Measurements from ENCODE around the gene SCARB1.

The SCARB1 gene

DNA sequence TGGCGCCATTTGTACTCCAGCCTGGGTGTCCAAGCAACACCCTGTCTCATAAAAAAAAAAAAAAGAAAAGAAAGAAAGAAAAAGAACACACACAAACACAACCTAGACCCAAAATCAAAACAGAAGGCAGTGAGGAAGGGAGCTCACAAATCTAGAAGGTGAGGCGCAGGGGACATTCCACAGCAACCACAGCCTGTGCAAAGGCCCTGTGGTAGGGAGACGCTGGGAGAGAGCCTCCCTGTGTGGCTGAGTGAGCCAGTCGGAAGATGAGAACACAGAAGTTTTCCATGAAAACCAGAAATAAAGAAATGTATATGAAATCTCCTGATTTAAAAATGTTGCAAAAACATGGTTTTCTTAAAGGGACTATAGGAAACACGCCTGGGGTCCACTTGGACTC, 44.6 kb downstream of the SCARB1 start:
- DNase-seq, result no peak

DNA sequence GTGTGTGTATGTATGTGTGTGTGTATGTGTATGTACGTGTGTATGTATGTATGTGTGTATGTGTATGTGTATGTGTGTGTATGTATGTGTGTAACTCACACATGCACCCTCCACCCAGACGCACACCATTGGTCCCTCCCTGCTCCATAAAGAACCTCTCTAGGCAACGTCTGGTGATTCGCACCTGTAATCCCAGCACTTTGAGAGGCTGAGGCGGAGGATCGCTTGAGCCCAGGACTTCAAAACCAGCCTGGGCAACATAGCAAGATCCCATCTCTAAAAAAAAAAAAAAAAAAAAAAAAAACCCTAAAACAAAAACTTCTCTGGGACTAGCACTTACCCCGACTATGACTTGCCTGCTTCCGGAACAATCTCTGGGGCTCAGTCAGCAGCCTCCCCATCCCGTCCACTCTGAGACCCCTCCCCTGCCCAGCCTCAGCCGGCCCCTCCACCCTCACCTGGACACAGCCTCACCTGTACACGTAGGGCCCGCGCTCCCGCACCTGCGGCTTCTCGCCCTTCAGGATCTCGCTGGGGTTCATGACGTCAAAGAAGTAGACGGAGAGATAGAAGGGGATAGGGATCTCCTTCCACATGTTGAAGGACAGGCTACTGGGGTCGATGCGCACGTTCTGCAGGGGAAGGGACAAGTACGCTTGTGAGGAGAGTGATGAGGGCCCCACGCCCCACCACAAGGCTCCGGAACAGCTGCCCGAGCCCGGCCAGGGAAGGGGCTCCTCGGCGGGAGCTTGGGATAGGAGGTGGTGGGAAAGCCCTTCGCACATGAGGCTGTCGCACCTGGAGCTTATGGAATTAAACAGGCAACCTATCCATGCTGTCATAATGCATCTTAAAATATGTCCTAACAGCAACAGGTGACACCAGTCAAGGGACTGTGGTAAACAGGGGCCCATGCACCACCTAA, 46.3 kb downstream of the SCARB1 start:
- no peak for DNase-seq

DNA sequence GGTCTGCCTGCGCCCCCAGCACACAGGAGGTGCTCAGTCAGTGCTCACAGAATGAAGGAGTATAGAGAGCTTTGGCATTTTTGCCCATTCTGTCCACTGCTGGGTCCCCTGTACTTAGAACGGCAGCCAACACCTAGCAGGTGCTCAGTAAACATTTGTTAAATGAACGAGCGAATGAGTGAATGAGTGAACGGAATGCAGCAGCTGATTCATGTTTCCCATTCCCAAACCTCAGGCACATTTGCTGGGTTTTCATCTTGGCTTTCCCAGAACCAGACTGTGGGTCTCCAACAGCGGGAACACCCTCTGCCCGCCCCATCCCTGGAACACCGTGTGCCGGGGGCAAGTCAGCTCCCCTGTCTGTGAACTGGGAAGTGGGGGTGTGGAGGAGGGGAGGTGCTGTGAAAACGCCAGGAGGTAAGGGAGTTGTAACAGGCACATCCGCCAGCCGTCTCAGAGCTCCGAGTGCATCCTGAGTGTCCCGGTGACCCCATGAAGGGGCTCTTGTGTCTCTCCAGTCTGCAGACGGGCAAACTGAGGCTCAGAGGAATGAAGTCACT, 47.3 kb downstream of the SCARB1 start:
- no peak for DNase-seq

DNA sequence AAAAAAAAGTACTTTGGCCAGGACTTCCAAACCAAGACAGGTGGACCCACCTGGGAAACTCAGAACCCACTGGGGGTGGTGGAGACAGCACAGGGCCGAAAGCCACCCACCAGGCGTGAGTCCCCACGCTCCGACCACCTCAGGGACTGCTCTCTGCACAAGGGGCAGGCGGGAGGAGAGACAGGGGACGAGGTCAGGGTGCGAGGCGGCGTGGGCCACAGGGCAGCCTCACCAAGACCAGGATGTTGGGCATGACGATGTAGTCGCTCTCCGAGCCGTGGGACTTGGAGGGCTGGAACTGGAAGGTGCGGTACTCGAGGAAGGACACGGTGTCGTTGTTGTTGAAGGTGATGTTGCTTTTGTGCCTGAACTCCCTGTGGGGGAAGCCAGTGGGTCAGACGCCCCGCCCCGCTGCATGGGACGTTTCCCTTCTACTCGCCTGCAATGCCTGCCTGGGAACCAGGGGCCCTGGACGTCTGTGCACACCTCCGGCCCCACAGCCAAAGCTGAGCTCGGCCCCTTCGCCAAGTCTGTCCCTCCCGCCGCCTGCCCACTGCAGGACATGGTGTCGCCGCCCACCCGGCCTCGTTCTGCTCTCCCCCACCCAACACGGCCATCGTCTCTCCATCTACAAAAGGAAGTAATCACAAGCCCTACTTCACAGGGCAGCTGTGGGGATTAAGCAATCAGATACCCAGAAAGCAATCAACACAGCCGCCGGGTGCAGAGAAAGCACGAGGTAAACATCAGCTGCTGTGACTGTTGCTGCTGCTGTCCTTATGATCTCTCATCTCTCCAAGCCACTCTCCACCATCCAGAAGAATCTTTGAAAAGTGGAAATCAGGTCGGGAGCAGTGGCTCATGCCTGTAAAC, 48.7 kb downstream of the SCARB1 start:
- DNase-seq, result no peak

DNA sequence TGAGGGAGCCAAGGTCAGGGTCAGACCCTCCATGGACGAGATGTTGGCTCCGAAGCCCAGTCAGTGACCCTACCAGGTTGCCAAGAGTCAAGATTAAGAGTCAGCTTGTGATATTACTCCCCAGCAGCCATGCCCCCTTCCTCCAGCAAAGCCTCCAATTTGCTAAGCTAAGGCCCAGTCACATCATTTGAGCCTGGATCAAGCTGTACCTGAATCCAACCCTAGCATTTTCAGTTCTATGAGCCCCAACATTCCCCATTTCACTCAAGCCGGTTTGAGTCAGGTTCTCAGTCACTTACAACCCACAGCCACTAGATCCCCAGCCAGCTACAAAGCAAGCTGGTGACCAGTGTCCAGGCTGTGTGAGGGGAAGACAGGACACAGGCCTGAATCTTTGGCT, 49.9 kb downstream of the SCARB1 start:
- DNase-seq, result no peak

DNA sequence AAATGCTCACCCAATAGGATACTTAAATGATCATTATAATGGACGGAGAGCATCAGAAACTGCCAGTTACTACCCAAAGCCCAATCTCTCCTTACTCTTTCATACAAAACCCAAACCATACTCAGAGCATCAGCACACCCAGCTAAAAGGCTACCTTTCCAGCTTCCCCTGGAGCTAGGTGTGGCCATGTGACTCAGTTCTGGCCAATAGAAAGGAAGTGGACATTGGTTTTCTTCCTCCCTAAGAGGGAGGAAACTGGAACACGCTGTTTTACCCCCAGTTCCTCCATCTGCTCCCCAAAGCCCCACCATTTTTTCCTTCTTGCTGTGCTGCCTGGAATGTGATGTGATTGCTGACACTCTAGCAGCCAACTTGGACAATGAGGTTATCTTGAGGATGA, 50.7 kb downstream of the SCARB1 start:
- DNase-seq, result no peak

DNA sequence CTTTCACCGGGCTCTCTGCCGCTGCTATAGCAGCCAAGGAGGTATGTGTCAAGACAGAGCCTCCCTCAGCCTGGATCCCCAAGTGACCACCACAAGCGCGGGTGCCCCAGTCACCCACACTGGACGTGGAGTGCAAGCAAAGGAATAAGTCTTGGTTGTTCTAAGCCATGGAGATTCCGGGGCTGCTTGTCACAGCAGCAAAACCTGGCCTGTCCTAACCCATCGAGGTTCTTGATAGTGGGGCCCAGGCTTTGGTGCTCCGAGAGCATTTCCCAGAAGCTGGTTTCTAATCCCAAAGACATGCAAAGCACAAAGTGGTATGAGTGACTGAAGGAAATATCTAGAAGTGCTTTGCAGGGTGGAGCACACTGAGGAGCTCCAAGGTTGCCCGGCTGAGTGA, 51.3 kb downstream of the SCARB1 start:
- DNase-seq, result no peak

DNA sequence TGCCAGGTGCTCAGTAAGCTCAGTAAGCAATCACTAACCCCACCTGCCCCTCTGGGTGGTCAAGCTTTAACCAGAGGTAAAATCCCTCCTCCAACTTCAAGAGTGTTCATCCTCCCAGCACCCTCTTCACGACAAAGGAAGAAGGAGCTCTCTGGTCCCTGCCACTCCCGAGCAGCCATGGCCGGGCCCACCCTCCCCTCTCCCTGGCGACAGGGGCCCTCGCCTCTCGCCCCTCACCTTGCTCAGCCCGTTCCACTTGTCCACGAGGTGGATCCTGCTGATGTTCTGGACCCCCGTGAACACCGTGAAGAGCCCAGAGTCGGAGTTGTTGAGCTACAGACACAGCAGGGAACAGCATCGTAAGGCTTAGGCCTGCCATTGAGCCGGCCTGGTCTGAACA, 52.0 kb downstream of the SCARB1 start:
- no peak for DNase-seq

DNA sequence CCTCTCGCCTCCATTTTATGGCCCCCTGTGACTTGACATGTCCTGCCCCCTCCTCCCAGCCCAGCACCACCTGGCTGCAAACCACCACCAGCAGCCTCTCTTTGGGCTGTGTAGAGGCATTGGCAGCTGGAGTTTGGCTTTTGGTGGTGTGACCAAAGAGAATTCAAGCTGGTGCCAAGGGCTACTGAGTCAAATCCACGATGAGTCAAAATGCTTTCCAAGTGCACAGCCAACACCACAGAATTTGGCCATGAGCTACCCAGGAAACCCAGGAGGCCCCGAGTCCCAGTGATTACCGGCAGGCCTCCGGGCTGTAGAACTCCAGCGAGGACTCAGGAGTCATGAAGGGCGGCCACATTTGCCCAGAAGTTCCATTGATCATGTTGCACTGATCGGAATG, 53.8 kb downstream of the SCARB1 start:
- no peak for DNase-seq

DNA sequence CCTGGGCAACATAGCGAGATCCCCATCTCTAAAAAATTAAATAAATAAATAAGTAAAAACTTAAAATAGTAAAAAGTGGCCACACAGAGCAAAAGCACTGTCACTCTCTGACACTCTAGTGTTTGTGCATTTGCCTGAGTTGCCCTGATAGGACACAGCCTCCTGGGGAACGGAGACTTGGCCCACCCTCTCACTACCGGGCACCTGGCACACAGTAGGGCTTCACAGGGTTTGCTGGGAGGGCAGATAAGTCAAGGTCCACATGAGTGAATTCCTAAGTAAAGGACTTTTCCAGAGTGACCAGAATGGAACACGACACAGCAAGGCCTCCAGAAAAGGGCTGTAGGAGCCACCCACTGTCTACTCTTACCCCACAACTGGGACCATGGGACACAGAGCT, 54.3 kb downstream of the SCARB1 start:
- DNase-seq, result no peak

DNA sequence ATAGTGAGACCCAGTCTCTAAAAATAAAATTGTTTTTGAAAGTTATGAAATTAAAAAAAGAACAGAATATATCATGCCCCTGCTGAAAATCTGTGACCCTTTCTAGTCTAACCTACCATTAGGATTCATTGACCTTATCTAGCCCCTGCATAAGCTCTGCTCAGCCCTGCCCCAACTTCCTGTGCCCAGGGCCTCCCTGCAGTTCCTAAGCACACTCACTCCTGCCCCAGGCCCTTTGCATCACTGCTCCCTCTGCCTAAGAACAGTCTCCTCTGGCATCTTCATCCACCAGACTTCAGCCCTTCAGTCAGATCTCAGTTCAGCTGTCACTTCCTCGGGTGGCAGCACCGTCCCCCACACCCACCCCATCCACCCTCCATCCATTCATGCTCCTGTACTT, 55.4 kb downstream of the SCARB1 start:
- no peak for DNase-seq

DNA sequence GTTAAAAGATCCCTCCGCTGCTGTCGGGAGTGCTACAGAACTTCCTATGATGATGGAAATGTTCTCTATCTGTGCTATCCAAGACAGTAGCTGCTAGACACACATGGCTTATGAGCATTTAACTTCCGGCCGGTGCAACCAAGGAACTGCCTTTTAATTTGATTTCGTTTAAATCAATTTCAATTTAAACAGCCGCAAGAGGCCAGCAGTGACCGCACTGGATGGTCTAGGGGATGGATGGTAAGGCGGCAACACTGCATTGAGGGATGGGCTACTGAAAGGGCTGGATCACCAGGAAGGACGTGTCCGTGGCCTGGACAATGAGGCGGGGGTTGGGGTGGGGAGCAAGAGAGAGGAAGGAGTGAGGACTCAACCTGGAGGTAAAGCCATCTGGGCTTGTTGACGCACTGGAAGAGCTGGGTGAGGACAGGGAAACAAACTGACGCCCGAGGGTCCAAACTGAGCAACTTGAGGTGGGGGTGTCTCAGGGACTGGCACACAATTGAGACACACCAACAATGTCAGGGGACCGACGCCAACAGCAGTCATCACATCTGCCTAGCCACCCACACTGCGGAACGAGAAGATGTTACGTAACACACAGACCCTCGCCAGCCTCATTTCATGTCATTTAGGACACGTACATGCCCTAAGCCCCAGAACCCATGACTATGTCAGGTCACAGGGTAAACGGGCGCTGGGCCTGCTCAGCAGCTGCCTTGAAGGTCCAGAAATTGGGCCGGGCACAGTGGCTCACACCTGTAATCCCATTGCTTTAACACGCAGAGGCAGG, 57.6 kb downstream of the SCARB1 start:
- DNase-seq, result no peak

DNA sequence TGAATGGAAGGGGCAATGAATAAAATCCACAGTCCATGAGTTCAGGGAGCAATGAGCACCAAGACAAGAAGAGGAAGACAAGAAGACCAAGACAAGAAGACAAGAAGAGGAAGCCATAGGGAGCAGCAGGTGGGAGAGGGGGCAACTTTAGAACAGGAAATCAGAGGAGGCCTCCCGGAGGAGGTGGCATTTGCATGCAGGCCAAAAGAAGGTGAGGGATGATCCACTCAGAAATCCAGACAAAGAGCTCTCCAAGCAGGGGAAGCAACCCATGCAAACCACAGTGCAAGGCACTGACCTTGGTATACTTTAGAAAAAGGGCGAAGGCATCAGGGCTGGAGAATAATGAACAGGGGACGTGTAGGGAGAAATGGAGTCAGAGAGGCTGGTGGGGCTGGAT, 58.6 kb downstream of the SCARB1 start:
- no peak for DNase-seq

DNA sequence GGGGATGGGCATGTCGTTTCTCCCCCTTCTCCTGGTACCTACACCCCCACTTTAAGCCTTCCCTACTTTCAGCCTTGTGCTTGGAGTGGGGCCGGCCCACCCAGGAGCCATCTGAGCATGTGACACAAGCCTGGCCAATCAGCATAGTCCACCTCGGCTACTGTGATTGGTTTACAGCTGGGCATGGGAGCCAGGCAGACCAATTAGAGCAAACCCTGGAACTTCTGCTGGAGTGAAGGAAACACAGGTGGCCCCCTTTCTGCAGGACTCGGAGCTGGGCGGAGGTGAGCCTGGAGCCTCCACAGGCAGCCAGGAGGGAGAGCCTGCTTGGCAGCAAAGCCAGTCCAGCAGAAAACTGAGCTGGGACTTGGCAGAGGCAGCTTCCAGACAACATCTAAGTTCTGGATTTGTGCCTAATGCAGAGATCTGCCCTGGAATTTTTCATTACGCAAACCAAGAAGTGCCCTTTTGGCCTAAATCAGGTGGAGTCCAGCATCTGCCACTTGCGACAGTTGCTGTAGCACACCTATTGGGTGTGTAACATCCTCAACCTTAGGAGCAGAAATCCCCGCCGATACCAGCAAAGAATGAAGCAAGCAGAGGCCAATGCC, 59.5 kb downstream of the SCARB1 start:
- DNase-seq, result no peak

DNA sequence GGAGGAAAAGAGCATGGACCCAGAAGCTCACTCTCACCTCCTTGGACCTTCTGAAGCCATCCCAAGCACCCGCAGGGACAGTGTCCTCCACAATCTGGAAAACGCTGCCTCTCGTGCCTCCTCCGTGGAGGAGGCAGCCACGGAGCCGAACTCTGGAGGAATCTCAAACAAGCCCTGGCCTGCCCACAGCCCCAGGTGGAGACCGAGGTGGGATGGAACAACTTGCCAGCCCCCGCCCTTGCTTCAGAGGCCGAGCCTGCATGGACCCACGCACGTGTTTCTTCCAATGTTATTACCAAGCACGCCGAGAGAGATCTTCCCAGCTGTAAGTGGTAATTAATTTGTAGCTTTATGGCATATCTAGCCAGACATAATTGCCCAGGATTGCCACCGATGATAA, 61.3 kb downstream of the SCARB1 start:
- no peak for DNase-seq

DNA sequence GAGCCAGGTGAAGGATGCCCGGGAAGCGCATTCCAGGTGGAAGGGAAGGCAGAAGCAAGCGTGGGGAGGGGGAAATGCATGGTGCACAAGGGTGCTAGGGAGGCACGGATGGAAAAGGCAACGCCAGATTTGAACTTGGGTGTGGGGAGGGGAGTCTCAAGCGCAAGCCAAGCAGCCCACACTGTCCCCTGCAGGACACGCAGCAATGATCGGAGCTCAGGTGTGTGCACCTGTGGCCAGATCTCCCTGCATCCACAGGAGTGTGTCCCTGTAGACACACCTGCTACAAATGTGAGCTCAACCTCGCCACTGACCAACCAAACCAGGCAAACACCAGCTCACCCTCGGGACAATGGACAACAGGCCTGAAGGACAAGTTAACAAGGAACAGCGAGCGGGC, 63.2 kb downstream of the SCARB1 start:
- no peak for DNase-seq

DNA sequence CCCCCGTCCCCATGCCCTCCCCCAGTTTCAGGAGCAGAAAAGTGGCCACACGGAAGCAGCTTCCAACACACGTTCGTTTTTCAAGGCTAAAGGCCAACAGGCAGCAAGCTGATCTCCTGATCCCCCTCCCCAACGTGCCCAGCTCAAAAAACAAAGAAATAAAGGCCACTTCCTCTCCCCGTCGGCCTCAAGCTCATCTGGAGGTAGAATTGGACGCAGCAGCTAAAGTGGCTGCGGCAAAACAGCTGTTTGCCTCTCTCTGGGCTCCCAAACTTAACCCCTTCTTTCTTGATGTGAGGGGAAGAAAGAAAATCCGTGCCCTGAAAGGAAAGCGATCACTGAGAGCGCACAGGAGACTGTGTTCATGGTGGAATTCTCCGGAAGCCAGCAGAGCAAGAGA, 66.3 kb downstream of the SCARB1 start:
- no peak for DNase-seq

DNA sequence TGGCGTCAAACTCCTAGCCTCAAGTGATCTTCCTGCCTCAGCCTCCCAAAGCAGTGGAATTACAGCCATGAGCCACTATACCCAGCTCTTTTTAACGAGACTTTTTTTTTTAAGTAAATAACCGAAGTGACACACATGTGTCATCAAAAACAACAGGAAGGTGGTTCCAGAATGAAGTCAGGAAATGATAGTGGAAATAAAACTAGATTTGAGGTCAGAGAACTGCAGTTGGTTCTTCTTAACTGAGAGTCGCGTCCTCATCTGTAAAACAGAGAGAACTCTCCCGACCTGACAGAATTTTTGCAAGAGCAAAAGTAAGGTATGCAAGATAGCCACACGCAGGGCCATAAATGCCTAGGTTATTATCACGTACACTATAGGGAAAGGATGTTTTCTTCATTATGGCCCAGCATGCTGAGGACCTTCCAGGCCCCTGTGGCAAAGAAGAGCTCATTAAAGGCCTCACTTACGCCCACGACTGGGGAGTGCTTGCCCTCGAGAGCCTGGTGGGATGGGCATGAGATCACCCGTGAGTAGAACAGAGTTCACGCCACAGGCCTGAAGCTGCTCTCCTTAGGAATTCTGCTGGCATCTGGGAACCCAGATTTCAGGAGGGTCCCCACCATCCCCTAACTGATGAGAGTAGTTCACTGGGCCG, 67.2 kb downstream of the SCARB1 start:
- no peak for DNase-seq

DNA sequence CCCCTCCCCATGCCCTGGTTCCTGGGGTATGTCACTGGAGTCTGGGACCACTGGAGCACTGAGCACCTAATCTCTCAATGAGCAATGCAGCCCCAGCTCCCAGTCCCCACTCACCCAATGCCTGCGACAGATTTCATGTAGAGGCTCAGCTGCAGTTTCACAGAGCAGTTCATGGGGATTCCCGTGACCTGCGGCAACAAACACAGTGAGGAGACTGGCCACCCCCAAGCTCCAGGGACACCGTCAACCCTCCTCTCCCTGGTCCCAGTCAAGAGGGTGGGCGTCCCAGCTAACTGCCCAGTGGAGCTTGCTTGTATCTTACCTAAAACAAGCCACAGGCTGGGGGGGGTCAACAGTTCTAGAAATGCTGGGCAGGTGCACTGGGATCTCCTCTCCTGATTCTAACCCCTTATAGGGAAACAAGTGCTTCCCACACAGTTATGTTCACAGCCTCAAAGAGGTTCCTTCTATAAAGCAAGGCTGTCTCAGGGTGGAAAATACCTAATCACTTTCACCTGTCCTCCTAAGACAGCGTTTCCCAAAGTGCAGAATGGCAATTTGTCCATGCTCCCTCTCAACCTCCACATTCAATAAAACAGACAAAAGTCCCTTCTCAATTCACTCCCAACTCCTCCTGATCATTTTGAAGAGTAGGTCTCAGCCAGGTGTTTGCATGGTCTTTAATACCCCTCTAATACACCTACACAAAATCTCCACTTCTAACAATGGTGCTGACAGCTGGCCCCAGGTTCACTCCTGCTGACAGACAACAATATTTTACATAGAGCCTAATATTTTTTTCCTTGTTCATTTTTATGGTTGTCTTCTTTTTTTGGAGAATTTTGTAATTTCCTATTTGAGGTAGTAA, 68.3 kb downstream of the SCARB1 start:
- no peak for DNase-seq

DNA sequence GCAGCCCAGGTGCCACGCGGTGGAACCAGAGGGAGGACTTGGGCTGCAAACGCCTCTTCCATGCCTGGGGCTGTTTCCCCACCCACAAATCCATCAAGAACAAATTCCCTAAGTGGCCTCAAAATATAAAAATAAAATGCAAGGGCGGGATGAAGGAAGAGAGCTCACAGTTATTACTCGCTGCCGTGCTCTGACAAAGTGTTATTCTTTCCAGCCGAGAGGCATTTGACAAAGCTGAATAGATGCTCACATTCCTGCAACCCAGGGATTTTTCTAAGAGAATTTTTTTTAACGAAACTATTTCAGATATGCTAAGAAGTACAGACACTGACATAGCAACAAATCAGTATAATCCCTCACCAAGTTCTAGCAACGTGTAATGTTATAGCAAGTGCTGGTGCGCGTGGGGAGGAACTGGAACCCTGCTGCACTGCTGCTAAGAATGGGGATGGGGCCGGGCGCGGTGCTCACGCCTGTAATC, 70.7 kb downstream of the SCARB1 start:
- no peak for DNase-seq

DNA sequence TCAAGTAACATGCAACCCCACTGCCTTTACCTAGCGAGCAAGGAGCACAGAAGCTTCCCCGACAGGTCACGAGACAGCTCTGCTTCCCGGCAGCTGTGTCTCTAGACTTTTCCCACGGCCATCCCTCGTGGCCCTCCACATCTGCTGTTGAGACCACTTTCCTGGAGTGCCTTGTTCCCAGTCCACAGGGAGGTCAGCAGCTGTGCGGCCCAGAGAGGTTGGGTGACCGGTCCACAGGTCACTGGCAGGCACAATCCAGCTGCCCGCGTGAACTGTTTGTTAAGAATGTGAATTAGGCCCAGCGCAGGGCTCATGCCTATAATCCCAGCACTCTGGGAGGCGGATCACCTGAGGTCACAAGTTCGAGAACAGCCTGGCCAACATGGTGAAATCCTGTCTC, 71.5 kb downstream of the SCARB1 start:
- DNase-seq, result no peak

Measured in T-helper 9 cell (primary cell).